HEK293 (cell line): ENCODE data around the gene CLPTM1.

ENCODE experiments used
- CTCF ChIA-PET: fragments of 350-600 bp; formaldehyde crosslinking; extraction: SDS; loops from one replicate; lab custom pipeline; 2021; ENCODE audit warnings: antibody characterized with exemption; lab: Yijun Ruan, JAX
- POLR2A ChIA-PET: fragments of 300-600 bp; formaldehyde crosslinking; extraction: SDS; loops from one replicate; lab custom pipeline; 2020; ENCODE audit warnings: antibody characterized with exemption, inconsistent platforms; lab: Yijun Ruan, JAX
- H3K27ac ChIP-seq: fragments of 200-500 bp; sonication (Bioruptor generic); 2 replicates; pipeline ENCODE4 v1.5.1; 2014; ENCODE audit warnings: low read depth, low read length, control low read depth, inconsistent platforms; ENCODE audit errors: extremely low read depth
- H3K36me3 ChIP-seq, 2 experiments: fragments of 200-500 bp in 1 of 2; sonication (Bioruptor generic) in 1 of 2; 1 replicate in 1 of 2; 2 replicates in 1 of 2; pipeline ENCODE4 v1.5.1; 2014 to 2017; ENCODE audit warnings: inconsistent platforms in 2 of 2, low read length in 2 of 2; ENCODE audit not compliant: control insufficient read depth in 2 of 2, insufficient read depth in 1 of 2
- H3K4me1 ChIP-seq: fragments of 200-500 bp; sonication (Bioruptor generic); 2 replicates; pipeline ENCODE4 v1.5.1; 2014; ENCODE audit warnings: mild to moderate bottlenecking, low read length, inconsistent platforms; ENCODE audit not compliant: control insufficient read depth, insufficient read depth
- H3K4me3 ChIP-seq: 2 replicates; pipeline ENCODE4 v1.5.1; 2011; ENCODE audit warnings: low read depth, mild to moderate bottlenecking, control low read depth, low read length, moderate library complexity
- H3K9me3 ChIP-seq: fragments of 200-500 bp; sonication (Bioruptor generic); 2 replicates; pipeline ENCODE4 v1.5.1; 2014; ENCODE audit warnings: low read depth, low read length, inconsistent platforms; ENCODE audit not compliant: control insufficient read depth, insufficient read depth
- SETDB1 ChIP-seq: IDR thresholded peaks from one replicate; pipeline ENCODE4 v1.6.1; 2017; ENCODE audit warnings: mild to moderate bottlenecking, low read length, moderate library complexity, mixed read lengths; ENCODE audit not compliant: insufficient read length
- ZFHX2 ChIP-seq: fragments of 450-650 bp; formaldehyde crosslinking; conservative IDR thresholded peaks from 2 replicates; pipeline ENCODE4 v1.5.1; 2016; ENCODE audit warnings: missing biosample characterization, missing genetic modification characterization
- TF ChIP-seq, protein P1 (sequence below): fragments of 450-650 bp; formaldehyde crosslinking; IDR thresholded peaks from 2 replicates; pipeline ENCODE4 v1.5.1; 2016; ENCODE audit warnings: missing biosample characterization, missing genetic modification characterization, borderline replicate concordance
- TF ChIP-seq, protein P2 (sequence below): fragments of 450-650 bp; formaldehyde crosslinking; IDR thresholded peaks from 2 replicates; pipeline ENCODE4 v1.5.1; 2016; ENCODE audit warnings: missing biosample characterization, missing genetic modification characterization
- TF ChIP-seq, protein P3 (sequence below): fragments of 450-650 bp; IDR thresholded peaks from 2 replicates; pipeline ENCODE4 v1.5.1; 2018; ENCODE audit warnings: missing biosample characterization, mild to moderate bottlenecking, missing genetic modification characterization
- TF ChIP-seq, protein P4 (sequence below): fragments of 450-650 bp; formaldehyde crosslinking; IDR thresholded peaks from 2 replicates; pipeline ENCODE4; 2016; ENCODE audit warnings: missing biosample characterization, missing genetic modification characterization
- TF ChIP-seq, protein P5 (sequence below): fragments of 450-650 bp; formaldehyde crosslinking; IDR thresholded peaks from 2 replicates; pipeline ENCODE4 v1.5.1; 2016; ENCODE audit warnings: missing biosample characterization, missing genetic modification characterization

Gene CLPTM1

DNA sequence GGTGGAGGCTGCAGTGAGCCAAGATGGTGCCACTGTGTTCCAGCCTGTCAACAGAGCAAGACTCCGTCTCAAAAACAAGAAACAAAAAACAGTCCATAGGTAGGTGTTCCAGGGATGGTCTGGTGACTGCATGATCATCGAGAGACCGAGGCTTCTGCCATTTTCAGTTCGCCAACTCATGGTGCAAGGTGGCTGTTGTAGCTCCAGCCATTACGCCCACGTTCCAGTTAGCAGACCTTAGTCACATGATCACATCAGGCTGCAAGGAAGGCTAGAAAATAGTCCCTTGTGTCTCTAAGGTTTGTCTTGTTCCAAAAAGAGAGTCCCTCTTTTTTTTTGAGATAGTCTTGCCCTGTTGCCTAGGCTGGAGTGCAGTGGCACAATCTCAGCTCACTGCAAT is 80.6 kb downstream of the CLPTM1 start (continued):
- TF ChIP-seq, protein P1, sequence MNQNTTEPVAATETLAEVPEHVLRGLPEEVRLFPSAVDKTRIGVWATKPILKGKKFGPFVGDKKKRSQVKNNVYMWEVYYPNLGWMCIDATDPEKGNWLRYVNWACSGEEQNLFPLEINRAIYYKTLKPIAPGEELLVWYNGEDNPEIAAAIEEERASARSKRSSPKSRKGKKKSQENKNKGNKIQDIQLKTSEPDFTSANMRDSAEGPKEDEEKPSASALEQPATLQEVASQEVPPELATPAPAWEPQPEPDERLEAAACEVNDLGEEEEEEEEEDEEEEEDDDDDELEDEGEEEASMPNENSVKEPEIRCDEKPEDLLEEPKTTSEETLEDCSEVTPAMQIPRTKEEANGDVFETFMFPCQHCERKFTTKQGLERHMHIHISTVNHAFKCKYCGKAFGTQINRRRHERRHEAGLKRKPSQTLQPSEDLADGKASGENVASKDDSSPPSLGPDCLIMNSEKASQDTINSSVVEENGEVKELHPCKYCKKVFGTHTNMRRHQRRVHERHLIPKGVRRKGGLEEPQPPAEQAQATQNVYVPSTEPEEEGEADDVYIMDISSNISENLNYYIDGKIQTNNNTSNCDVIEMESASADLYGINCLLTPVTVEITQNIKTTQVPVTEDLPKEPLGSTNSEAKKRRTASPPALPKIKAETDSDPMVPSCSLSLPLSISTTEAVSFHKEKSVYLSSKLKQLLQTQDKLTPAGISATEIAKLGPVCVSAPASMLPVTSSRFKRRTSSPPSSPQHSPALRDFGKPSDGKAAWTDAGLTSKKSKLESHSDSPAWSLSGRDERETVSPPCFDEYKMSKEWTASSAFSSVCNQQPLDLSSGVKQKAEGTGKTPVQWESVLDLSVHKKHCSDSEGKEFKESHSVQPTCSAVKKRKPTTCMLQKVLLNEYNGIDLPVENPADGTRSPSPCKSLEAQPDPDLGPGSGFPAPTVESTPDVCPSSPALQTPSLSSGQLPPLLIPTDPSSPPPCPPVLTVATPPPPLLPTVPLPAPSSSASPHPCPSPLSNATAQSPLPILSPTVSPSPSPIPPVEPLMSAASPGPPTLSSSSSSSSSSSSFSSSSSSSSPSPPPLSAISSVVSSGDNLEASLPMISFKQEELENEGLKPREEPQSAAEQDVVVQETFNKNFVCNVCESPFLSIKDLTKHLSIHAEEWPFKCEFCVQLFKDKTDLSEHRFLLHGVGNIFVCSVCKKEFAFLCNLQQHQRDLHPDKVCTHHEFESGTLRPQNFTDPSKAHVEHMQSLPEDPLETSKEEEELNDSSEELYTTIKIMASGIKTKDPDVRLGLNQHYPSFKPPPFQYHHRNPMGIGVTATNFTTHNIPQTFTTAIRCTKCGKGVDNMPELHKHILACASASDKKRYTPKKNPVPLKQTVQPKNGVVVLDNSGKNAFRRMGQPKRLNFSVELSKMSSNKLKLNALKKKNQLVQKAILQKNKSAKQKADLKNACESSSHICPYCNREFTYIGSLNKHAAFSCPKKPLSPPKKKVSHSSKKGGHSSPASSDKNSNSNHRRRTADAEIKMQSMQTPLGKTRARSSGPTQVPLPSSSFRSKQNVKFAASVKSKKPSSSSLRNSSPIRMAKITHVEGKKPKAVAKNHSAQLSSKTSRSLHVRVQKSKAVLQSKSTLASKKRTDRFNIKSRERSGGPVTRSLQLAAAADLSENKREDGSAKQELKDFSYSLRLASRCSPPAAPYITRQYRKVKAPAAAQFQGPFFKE: no peak
- TF ChIP-seq SETDB1 (peak; percentile 58), ZFHX2 (tag by site-specific recombination) (no peak)
- TF ChIP-seq, protein P2, sequence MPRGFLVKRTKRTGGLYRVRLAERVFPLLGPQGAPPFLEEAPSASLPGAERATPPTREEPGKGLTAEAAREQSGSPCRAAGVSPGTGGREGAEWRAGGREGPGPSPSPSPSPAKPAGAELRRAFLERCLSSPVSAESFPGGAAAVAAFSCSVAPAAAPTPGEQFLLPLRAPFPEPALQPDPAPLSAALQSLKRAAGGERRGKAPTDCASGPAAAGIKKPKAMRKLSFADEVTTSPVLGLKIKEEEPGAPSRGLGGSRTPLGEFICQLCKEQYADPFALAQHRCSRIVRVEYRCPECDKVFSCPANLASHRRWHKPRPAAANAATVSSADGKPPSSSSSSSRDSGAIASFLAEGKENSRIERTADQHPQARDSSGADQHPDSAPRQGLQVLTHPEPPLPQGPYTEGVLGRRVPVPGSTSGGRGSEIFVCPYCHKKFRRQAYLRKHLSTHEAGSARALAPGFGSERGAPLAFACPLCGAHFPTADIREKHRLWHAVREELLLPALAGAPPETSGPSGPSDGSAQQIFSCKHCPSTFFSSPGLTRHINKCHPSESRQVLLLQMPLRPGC (tag by site-specific recombination): no peak
- TF ChIP-seq, protein P3, sequence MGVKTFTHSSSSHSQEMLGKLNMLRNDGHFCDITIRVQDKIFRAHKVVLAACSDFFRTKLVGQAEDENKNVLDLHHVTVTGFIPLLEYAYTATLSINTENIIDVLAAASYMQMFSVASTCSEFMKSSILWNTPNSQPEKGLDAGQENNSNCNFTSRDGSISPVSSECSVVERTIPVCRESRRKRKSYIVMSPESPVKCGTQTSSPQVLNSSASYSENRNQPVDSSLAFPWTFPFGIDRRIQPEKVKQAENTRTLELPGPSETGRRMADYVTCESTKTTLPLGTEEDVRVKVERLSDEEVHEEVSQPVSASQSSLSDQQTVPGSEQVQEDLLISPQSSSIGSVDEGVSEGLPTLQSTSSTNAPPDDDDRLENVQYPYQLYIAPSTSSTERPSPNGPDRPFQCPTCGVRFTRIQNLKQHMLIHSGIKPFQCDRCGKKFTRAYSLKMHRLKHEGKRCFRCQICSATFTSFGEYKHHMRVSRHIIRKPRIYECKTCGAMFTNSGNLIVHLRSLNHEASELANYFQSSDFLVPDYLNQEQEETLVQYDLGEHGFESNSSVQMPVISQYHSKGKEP (tag by site-specific recombination): no peak

DNA sequence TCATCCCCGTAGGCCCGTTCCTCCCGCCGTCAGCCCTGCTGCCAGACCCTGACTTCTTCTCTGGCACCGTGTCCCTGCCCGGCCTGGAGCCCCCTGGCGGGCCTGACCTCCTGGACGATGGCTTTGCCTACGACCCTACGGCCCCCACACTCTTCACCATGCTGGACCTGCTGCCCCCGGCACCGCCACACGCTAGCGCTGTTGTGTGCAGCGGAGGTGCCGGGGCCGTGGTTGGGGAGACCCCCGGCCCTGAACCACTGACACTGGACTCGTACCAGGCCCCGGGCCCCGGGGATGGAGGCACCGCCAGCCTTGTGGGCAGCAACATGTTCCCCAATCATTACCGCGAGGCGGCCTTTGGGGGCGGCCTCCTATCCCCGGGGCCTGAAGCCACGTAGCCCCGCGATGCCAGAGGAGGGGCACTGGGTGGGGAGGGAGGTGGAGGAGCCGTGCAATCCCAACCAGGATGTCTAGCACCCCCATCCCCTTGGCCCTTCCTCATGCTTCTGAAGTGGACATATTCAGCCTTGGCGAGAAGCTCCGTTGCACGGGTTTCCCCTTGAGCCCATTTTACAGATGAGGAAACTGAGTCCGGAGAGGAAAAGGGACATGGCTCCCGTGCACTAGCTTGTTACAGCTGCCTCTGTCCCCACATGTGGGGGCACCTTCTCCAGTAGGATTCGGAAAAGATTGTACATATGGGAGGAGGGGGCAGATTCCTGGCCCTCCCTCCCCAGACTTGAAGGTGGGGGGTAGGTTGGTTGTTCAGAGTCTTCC is 82.4 kb downstream of the CLPTM1 start:
- Histone ChIP-seq H3K4me3 (no peak overlapping the region), H3K4me1 (peaks cover 7% of the 10 kb centered on the region), H3K9me3 (no peaks in the 10 kb centered on the region), H3K36me3 (peaks cover 27 to 30% of the 10 kb centered on the region in 2 experiments), H3K27ac (no peak overlapping the region)
- POLR2A ChIA-PET: interaction anchor here (1.1 to 2.5 kb wide), 3 partner anchors 13 to 80 kb away, joined by 3 to 35 read pairs (median 7); no protein-coding TSS in a partner anchor
- TF ChIP-seq, protein P4, sequence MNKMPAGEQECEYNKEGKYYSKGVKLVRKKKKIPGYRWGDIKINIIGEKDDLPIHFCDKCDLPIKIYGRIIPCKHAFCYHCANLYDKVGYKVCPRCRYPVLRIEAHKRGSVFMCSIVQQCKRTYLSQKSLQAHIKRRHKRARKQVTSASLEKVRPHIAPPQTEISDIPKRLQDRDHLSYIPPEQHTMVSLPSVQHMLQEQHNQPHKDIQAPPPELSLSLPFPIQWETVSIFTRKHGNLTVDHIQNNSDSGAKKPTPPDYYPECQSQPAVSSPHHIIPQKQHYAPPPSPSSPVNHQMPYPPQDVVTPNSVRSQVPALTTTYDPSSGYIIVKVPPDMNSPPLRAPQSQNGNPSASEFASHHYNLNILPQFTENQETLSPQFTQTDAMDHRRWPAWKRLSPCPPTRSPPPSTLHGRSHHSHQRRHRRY: no peak
- TF ChIP-seq, protein P5, sequence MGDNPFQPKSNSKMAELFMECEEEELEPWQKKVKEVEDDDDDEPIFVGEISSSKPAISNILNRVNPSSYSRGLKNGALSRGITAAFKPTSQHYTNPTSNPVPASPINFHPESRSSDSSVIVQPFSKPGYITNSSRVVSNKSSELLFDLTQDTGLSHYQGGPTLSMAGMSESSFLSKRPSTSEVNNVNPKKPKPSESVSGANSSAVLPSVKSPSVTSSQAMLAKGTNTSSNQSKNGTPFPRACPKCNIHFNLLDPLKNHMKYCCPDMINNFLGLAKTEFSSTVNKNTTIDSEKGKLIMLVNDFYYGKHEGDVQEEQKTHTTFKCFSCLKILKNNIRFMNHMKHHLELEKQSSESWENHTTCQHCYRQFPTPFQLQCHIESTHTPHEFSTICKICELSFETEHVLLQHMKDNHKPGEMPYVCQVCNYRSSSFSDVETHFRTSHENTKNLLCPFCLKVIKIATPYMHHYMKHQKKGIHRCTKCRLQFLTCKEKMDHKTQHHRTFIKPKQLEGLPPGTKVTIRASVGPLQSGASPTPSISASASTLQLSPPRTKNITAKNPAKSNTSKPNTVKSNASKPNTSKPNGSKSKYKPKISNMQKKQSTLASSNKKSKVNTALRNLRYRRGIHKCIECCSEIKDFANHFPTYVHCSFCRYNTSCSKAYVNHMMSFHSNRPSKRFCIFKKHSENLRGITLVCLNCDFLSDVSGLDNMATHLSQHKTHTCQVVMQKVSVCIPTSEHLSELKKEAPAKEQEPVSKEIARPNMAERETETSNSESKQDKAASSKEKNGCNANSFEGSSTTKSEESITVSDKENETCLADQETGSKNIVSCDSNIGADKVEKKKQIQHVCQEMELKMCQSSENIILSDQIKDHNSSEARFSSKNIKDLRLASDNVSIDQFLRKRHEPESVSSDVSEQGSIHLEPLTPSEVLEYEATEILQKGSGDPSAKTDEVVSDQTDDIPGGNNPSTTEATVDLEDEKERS: 0 out of 2 replicates have a peak, but pooled peaks have one; percentile 37
- CTCF ChIA-PET: interaction anchor here (0.6 to 1.2 kb wide), 5 partner anchors 16 to 489 kb away, joined by 3 to 4 read pairs (median 3); partner anchors contain the start of gene TRAPPC6A
